IPS DF 4.7 (cell line): ENCODE measurements around the gene MKNK2.
"Not testable (repeated sequence)": the region's sequence is repeated elsewhere in the genome, so short reads cannot be mapped to it uniquely, and the experiment has no call there.

Experiments
- DNase-seq: peaks from one replicate; pipeline ENCODE4 v3.0.0-alpha.2; 2013; ENCODE audit warnings: low spot score; ENCODE audit errors: extremely low read depth

Gene MKNK2

GRCh38 chr19:2050991-2051772 is at the start of gene MKNK2:
Gene MKNK2, minus strand, starts transcription at chr19:2051244. Its CDS starts 393 bp downstream, at chr19:2050851.
- no peak for DNase-seq

- no peak for DNase-seq
Observed at GRCh38 chr19:2100719-2101061, 49.6 kb upstream of the MKNK2 start.

GRCh38 chr19:2099937-2100718 is 49.1 kb upstream of the MKNK2 start:
- DNase-seq: no peak

- no peak for DNase-seq
Observed at GRCh38 chr19:2099054-2099501, 48.0 kb upstream of the MKNK2 start.

- no peak for DNase-seq
Observed at GRCh38 chr19:2097886-2098327, 46.9 kb upstream of the MKNK2 start.

- DNase-seq: no peak
Observed at GRCh38 chr19:2097203-2097885, 46.3 kb upstream of the MKNK2 start.

GRCh38 chr19:2096480-2097202 is 45.6 kb upstream of the MKNK2 start, which contains the start of gene IZUMO4:
Gene IZUMO4, plus strand, starts transcription at chr19:2096915. Its CDS starts 31 bp downstream, at chr19:2096946.
- peak; percentile 69 for DNase-seq

GRCh38 chr19:2096034-2096479 is 45.0 kb upstream of the MKNK2 start, which contains the start of gene MOB3A:
Gene MOB3A, minus strand, starts transcription at chr19:2096326. Its CDS starts 17,766 bp downstream, at chr19:2078560.
- DNase-seq: peak; percentile 25

GRCh38 chr19:2091926-2092525 is 41.0 kb upstream of the MKNK2 start:
- DNase-seq: not testable (repeated sequence)

GRCh38 chr19:2089727-2090053 is 38.6 kb upstream of the MKNK2 start:
- DNase-seq: no peak

- DNase-seq: no peak
Observed at GRCh38 chr19:2089001-2089711, 38.1 kb upstream of the MKNK2 start.

- DNase-seq: no peak
Observed at GRCh38 chr19:2087621-2088100, 36.6 kb upstream of the MKNK2 start.

GRCh38 chr19:2086695-2087620 is 35.9 kb upstream of the MKNK2 start:
- not testable (repeated sequence) for DNase-seq

GRCh38 chr19:2084993-2085720 is 34.1 kb upstream of the MKNK2 start:
- DNase-seq: no peak

GRCh38 chr19:2083174-2083854 is 32.3 kb upstream of the MKNK2 start:
- DNase-seq: no peak

- no peak for DNase-seq
Observed at GRCh38 chr19:2081873-2082810, 31.1 kb upstream of the MKNK2 start.
